ENCODE measurements around the gene ZDHHC17.

ZDHHC17 gene

DNA sequence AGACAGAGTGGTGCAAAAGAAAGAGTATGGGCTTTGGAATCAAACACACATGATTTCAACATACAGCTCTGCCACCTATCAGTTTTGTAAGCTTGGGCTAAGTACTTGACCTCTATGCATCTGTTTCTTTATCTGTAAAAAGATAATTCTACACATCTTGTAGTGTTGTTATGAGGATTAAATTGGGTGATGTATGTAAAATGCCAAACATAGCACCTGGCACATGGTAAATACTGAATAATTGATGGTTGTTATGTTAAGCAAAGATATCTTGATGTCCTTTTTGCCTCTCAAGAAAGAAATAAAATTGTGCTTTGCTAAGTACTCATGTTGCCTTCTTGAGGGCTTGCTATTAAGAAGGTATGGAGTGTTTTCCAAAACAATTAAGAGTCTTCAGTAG, 117.2 kb downstream of the ZDHHC17 start:
- Histone ChIP-seq H4K20me1 (ENCODE audit: insufficient read depth, low read length) (no peaks in the 10 kb centered on the region), H3K4me1 (ENCODE audit: low read length) (no peaks in the 10 kb centered on the region), H3K9me2 (replicated peaks; ENCODE audit: insufficient read depth, low read length) (no peaks in the 10 kb centered on the region), H3K36me3 (replicated peaks; ENCODE audit: insufficient read depth, low read length) (no peaks in the 10 kb centered on the region), H2AFZ (ENCODE audit: low read length) (no peak overlapping the region), H3K9me3 (replicated peaks; ENCODE audit: insufficient read depth, low read length) (no peaks in the 10 kb centered on the region), H3K79me2 (ENCODE audit: low read length) (no peaks in the 10 kb centered on the region), H3K4me3 (ENCODE audit: low read length) (no peak overlapping the region), H3K9ac (ENCODE audit: low read length) (no peak overlapping the region), H3K4me2 (ENCODE audit: low read depth, low read length) (no peak overlapping the region), H3F3A (ENCODE audit: insufficient read depth, low read length) (peaks cover 11% of the 10 kb centered on the region; the same call in 1 of the 2 replicates), H3K27me3 (replicated peaks; ENCODE audit: insufficient read depth, low read length) (no peaks in the 10 kb centered on the region), H3K27ac (ENCODE audit: low read length) (no peak overlapping the region)
- TF ChIP-seq EZH2 (optimal IDR thresholded peaks at IDR 0.05; ENCODE audit: low read depth, low read length) = no peak
- TF ChIP-seq, protein P1, sequence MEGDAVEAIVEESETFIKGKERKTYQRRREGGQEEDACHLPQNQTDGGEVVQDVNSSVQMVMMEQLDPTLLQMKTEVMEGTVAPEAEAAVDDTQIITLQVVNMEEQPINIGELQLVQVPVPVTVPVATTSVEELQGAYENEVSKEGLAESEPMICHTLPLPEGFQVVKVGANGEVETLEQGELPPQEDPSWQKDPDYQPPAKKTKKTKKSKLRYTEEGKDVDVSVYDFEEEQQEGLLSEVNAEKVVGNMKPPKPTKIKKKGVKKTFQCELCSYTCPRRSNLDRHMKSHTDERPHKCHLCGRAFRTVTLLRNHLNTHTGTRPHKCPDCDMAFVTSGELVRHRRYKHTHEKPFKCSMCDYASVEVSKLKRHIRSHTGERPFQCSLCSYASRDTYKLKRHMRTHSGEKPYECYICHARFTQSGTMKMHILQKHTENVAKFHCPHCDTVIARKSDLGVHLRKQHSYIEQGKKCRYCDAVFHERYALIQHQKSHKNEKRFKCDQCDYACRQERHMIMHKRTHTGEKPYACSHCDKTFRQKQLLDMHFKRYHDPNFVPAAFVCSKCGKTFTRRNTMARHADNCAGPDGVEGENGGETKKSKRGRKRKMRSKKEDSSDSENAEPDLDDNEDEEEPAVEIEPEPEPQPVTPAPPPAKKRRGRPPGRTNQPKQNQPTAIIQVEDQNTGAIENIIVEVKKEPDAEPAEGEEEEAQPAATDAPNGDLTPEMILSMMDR (IDR thresholded peaks at IDR 0.05; ENCODE audit: low read length) = no peak
- no peak for TF ChIP-seq EZH2phosphoT487 (IDR thresholded peaks at IDR 0.05; ENCODE audit: low read length)
- no peak for DNase-seq

DNA sequence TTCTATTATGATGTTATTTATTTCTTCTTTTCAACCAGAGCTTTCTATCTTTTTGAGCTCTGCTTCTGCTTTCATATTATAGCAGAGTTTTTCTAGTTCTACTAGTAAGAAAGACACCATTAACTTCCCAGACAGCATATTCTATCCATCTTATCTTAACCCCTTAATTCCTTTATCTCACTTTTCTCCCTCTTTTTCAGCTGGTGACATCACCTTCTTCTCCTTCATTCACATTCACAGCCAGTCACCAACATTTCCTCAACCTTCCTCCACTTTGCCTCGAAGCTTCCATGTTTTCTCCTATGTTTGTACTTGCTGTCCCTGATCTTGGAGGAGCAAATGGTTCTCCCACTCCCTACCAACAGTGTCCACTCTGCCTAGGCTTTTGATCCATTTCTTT, 118.5 kb downstream of the ZDHHC17 start:
- H2AFZ ChIP-seq (ENCODE audit: low read length) = no peak overlapping the region
- H3K27me3 ChIP-seq (replicated peaks; ENCODE audit: insufficient read depth, low read length) = no peaks in the 10 kb centered on the region
- H3K27ac ChIP-seq (ENCODE audit: low read length) = no peak overlapping the region
- H3F3A ChIP-seq (ENCODE audit: insufficient read depth, low read length) = peaks cover 8% of the 10 kb centered on the region; the same call in 1 of the 2 replicates
- H3K4me1 ChIP-seq (ENCODE audit: low read length) = no peaks in the 10 kb centered on the region
- no peaks in the 10 kb centered on the region for H3K36me3 ChIP-seq (replicated peaks; ENCODE audit: insufficient read depth, low read length)
- H3K4me3 ChIP-seq (ENCODE audit: low read length) = no peak overlapping the region
- H3K9me3 ChIP-seq (replicated peaks; ENCODE audit: insufficient read depth, low read length) = no peaks in the 10 kb centered on the region
- H4K20me1 ChIP-seq (ENCODE audit: insufficient read depth, low read length) = no peaks in the 10 kb centered on the region
- H3K79me2 ChIP-seq (ENCODE audit: low read length) = no peaks in the 10 kb centered on the region
- TF ChIP-seq EZH2phosphoT487 (IDR thresholded peaks at IDR 0.05; ENCODE audit: low read length) = no peak
- no peak for TF ChIP-seq EZH2 (optimal IDR thresholded peaks at IDR 0.05; ENCODE audit: low read depth, low read length)
- TF ChIP-seq, protein P1 (IDR thresholded peaks at IDR 0.05; ENCODE audit: low read length) = no peak
- DNase-seq = no peak
- no peak overlapping the region for H3K4me2 ChIP-seq (ENCODE audit: low read depth, low read length)
- H3K9ac ChIP-seq (ENCODE audit: low read length) = no peak overlapping the region
- no peaks in the 10 kb centered on the region for H3K9me2 ChIP-seq (replicated peaks; ENCODE audit: insufficient read depth, low read length)

DNA sequence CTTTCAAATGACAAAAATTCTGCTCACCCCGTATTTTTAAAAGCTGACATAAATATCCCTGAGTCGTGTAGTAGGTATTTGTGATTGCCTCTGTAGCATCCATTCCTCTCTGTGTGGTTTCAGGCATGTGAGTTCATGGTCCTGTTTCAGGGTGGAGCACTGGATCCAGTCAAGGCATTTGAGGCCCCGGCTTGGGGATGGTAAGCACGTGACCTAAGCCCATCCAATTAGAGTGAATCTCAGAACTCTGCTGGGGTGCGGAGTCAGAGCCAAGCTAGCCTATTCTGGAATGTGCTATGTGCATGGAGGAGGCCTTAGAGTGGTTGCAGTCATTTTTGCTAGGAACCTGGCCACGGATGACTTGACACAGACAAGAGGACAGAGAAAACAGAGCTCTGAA, 119.2 kb downstream of the ZDHHC17 start:
- Histone ChIP-seq H3K27ac (ENCODE audit: low read length) (no peak overlapping the region), H3K4me1 (ENCODE audit: low read length) (no peaks in the 10 kb centered on the region), H3K9me2 (replicated peaks; ENCODE audit: insufficient read depth, low read length) (no peaks in the 10 kb centered on the region), H3K27me3 (replicated peaks; ENCODE audit: insufficient read depth, low read length) (no peaks in the 10 kb centered on the region), H2AFZ (ENCODE audit: low read length) (no peak overlapping the region), H4K20me1 (ENCODE audit: insufficient read depth, low read length) (no peaks in the 10 kb centered on the region), H3K4me2 (ENCODE audit: low read depth, low read length) (no peak overlapping the region), H3K9me3 (replicated peaks; ENCODE audit: insufficient read depth, low read length) (no peaks in the 10 kb centered on the region), H3K4me3 (ENCODE audit: low read length) (no peak overlapping the region), H3F3A (ENCODE audit: insufficient read depth, low read length) (peaks cover 7% of the 10 kb centered on the region; the same call in 1 of the 2 replicates), H3K36me3 (replicated peaks; ENCODE audit: insufficient read depth, low read length) (no peaks in the 10 kb centered on the region), H3K9ac (ENCODE audit: low read length) (no peak overlapping the region), H3K79me2 (ENCODE audit: low read length) (no peaks in the 10 kb centered on the region)
- TF ChIP-seq EZH2 (optimal IDR thresholded peaks at IDR 0.05; ENCODE audit: low read depth, low read length) = no peak
- DNase-seq = no peak

DNA sequence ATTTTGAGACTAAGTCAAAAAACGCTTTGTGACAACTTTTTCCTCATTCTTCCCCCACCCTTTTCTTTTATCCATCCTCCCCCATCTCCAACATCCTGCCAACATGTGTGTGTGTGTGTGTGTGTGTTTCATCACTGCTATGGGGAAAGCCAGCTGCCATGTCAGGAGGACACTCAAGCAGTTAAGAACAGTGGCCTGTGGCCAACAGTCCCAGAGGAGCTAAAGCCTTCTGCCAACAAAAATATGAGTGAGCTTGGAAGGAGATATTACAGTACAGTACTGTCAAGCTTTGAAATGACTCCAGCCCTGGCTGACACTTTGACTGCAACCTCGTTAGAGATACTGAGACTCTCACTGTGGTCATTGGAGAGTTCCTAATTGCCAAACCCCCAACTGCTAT, 119.9 kb downstream of the ZDHHC17 start:
- no peak overlapping the region for H3K4me3 ChIP-seq (ENCODE audit: low read length)
- no peak for TF ChIP-seq EZH2 (optimal IDR thresholded peaks at IDR 0.05; ENCODE audit: low read depth, low read length)
- no peak for TF ChIP-seq EZH2phosphoT487 (IDR thresholded peaks at IDR 0.05; ENCODE audit: low read length)
- TF ChIP-seq, protein P1 (IDR thresholded peaks at IDR 0.05; ENCODE audit: low read length) = no peak
- H3F3A ChIP-seq (ENCODE audit: insufficient read depth, low read length) = 0 out of 2 replicates have a peak, but pooled peaks cover 2% of the 10 kb centered on the region
- H4K20me1 ChIP-seq (ENCODE audit: insufficient read depth, low read length) = no peaks in the 10 kb centered on the region
- H3K27me3 ChIP-seq (replicated peaks; ENCODE audit: insufficient read depth, low read length) = no peaks in the 10 kb centered on the region
- H3K9me3 ChIP-seq (replicated peaks; ENCODE audit: insufficient read depth, low read length) = no peaks in the 10 kb centered on the region
- DNase-seq = no peak
- no peaks in the 10 kb centered on the region for H3K9me2 ChIP-seq (replicated peaks; ENCODE audit: insufficient read depth, low read length)
- H3K9ac ChIP-seq (ENCODE audit: low read length) = no peak overlapping the region
- no peaks in the 10 kb centered on the region for H3K36me3 ChIP-seq (replicated peaks; ENCODE audit: insufficient read depth, low read length)
- no peak overlapping the region for H3K27ac ChIP-seq (ENCODE audit: low read length)
- H3K4me1 ChIP-seq (ENCODE audit: low read length) = no peaks in the 10 kb centered on the region
- no peak overlapping the region for H2AFZ ChIP-seq (ENCODE audit: low read length)
- H3K79me2 ChIP-seq (ENCODE audit: low read length) = no peaks in the 10 kb centered on the region
- no peak overlapping the region for H3K4me2 ChIP-seq (ENCODE audit: low read depth, low read length)
